SH-SY5Y (cell line): ENCODE results near the gene HOXD8.

Experiments
- GATA2 ChIP-seq: IDR thresholded peaks from 2 replicates; pipeline ENCODE4 v1.6.1; 2011; ENCODE audit warnings: mild to moderate bottlenecking, low read depth, low read length
- GATA3 ChIP-seq: IDR thresholded peaks from 2 replicates; pipeline ENCODE4 v1.6.1; 2011; ENCODE audit warnings: low read depth, mild to moderate bottlenecking, low read length, moderate library complexity

DNA sequence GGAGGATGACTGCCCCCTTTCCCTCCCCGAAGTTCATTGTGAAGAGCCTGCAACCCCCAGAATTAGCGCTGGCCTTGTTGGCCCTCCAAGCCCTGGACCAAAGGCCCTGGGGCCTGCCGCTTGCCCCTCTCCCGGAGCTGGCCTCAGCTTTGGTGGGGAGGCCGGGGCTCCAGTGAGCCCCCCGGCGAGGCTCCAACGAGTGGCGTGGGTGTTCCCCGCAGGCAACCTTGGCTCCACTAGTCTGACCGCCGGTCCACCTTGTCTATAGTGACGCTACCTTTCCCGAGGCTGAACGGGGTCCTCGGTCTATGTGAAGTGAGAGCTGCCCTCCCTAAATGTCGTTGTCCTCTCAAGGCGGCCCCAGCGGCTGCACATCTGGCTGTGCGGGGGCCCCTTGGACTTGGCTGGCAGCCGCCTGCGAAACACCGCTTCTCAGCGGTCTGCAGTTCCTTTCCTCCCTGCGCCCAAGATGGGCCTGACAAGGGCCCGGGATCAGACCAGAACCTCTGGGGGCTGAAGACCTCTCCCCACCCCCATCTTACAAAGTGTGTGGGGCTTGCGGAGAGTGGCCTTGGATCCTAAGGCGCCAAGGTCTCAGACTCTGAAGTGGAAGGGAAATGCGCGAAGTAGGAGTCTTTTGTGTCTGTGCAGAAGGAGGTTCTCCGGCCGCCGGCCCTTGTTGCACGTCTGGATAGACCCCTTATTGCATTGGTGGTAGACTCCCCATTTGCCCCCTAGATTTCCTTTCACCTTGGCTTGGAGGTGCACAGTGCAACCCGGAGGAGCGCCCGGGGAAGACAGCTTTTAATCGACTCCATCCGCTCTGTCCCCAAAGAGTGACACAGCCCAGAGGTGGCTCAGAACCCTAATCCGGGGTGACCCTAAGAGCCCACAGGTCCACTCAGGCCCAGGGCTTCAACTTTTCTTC, 16.9 kb upstream of the HOXD8 start:
- TF ChIP-seq GATA3 (no peak), GATA2 (no peak)
